Aorta (tissue), 5 donors: ENCODE measurements around the gene ACP3. TPM values are rescaled to one million over a fixed set of nuclear protein-coding genes. Genes with fewer than 3 reads are reported as not detected.

ENCODE experiments used
- ATAC-seq: fragments of 200-7000 bp; cut with Tn5 transposase; one replicate; pipeline ENCODE4 v1.9.1; 2022; ENCODE audit warnings: moderate library complexity; ENCODE audit not compliant: low FRiP score
- DNase-seq, 2 donors: peaks; one replicate each; pipeline ENCODE4 v3.0.0-alpha.2; 2020
- H3K27ac ChIP-seq, 2 donors: one replicate each; pipeline ENCODE4 v1.5.1; 2013; ENCODE audit warnings: low read length in 2 of 2, mild to moderate bottlenecking in 2 of 2, moderate library complexity in 2 of 2, control low read depth in 1 of 2, inconsistent platforms in 1 of 2, low read depth in 1 of 2
- H3K27me3 ChIP-seq, 2 donors: one replicate each; pipeline ENCODE4 v1.6.1; 2013; ENCODE audit warnings: control low read depth in 1 of 2, low read length in 1 of 2, mild to moderate bottlenecking in 1 of 2, moderate library complexity in 1 of 2; ENCODE audit not compliant: insufficient read depth in 2 of 2, control insufficient read depth in 1 of 2
- H3K36me3 ChIP-seq, 2 donors: one replicate each; pipeline ENCODE4 v1.6.1; 2013; ENCODE audit warnings: control low read depth in 1 of 2, low read length in 1 of 2, mild to moderate bottlenecking in 1 of 2; ENCODE audit not compliant: insufficient read depth in 2 of 2, control insufficient read depth in 1 of 2
- H3K4me1 ChIP-seq, 2 donors: one replicate each; pipeline ENCODE4 v1.6.1; 2013; ENCODE audit warnings: low read length in 2 of 2, control low read depth in 1 of 2, mild to moderate bottlenecking in 1 of 2, moderate library complexity in 1 of 2; ENCODE audit not compliant: insufficient read depth in 2 of 2, control insufficient read depth in 1 of 2
- H3K4me3 ChIP-seq, 2 donors: one replicate each; pipeline ENCODE4 v1.5.1; 2013; ENCODE audit warnings: low read length in 2 of 2, control low read depth in 1 of 2, mild to moderate bottlenecking in 1 of 2
- H3K9me3 ChIP-seq: one replicate; pipeline ENCODE4 v1.6.1; 2013; ENCODE audit warnings: mild to moderate bottlenecking, low read length; ENCODE audit not compliant: control insufficient read depth
- WGBS, 2 donors: extraction: QIAGEN DNeasy Blood & Tissue Kit; methylation state at CpG; one replicate each; pipeline ENCODE4 v1.1.7; 2013; 5-methylcytosine and 5-hydroxymethylcytosine counted together
- intact Hi-C, 2 donors: fragments of 100-400 bp; cut with DNase I; formaldehyde crosslinking; loops; one replicate each; pipeline versions ENCODE4 v1.14.2 to v1.15.0; 2022
- long read RNA-seq, 2 donors: library from polyadenylated mRNA; unstranded; transcript quantifications; one replicate each; pipeline ENCODE4 v2.0.0, GENCODE V29; 2020 to 2021
- polyA plus RNA-seq, 2 donors: library from polyadenylated mRNA; stranded (reverse); fragments of 200-250 nt; gene quantifications; one replicate each; pipeline ENCODE4 v1.2.3, GENCODE V29; 2013
- total RNA-seq, 2 donors: library from RNA; stranded (reverse); fragmentation: NEBNext Ultra II Directional; extraction: Animal tissue kit (Norgen Biotek cat#: 25700); gene quantifications; one replicate each; pipeline ENCODE4 v1.2.1, GENCODE V29; 2021
- donor health status: healthy with polysubstance abuse.
- donor health status: Bipolar disorder and iron deficiency.
- donor health status: DM: no; HTN: no; CAD: no.
- donor health status: DM: no; HTN: no; CAD: no.
- donor health status: DM: yes; HTN: yes; CAD: no.

Gene ACP3, protein sequence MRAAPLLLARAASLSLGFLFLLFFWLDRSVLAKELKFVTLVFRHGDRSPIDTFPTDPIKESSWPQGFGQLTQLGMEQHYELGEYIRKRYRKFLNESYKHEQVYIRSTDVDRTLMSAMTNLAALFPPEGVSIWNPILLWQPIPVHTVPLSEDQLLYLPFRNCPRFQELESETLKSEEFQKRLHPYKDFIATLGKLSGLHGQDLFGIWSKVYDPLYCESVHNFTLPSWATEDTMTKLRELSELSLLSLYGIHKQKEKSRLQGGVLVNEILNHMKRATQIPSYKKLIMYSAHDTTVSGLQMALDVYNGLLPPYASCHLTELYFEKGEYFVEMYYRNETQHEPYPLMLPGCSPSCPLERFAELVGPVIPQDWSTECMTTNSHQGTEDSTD
- total RNA-seq (1 to 10 TPM; 1.2 to 4.2 TPM), polyA plus RNA-seq (under 1 TPM in 1 of 2 donors, not detected in 1; 0.63 TPM)
- long read RNA-seq, donor 1, partial matches to known transcripts = 0 of 1 reads
- long read RNA-seq, donor 1, other reads (novel, unspliced or antisense) = 0 of 1 reads
- long read RNA-seq, donor 2, partial matches to known transcripts = 0 of 2 reads
- long read RNA-seq, donor 2, other reads (novel, unspliced or antisense) = 1 of 2 reads

DNA sequence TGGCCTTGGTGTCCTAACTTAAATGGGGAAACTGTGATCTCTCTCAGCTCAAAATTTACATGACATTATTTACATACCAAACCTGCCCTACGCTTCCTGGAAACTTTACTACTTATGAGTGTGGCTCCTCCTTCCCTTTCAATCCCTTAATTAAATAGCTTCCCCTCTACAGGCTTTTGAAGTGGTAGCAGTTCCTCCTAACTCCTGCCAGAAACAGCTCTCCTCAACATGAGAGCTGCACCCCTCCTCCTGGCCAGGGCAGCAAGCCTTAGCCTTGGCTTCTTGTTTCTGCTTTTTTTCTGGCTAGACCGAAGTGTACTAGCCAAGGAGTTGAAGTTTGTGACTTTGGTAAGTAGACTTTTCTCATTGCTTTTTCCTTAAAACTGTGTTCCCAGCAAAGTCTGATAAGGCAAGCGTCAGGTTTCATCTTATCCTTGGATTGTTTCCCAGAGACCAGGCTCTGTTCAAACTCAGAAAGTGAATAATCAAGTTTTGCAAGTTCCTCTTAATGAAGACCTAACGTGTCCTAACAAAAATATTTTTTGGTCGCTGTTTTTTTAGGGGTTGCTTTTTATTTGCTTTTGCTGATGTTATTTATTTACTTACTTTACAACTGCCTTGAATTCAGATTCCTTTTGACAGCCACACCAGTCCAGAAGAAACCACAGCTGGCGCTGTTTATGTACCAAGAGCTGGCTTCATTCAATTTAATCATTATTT is at the start of gene ACP3:
TSS of gene ACP3 (plus strand) at position 179 of the 720 bp plus-strand sequence. CDS start at position 229, 50 bp downstream.
- H3K4me3 ChIP-seq = no peak within 1 kb of the TSS
- 6% methylated on average over 6 of the region's 6 CpGs for WGBS, 2 donors

GRCh38 chr3:132268956-132269355 is 48.3 kb upstream of the ACP3 start:
- 66 to 73% methylated on average over 2 of the region's 2 CpGs for WGBS, 2 donors
- intact Hi-C loops = no loop called here
- Histone ChIP-seq H3K4me1 (no peaks in the 10 kb centered on the region), H3K27ac (no peak overlapping the region), H3K36me3 (no peaks in the 10 kb centered on the region), H3K4me3 (no peak overlapping the region), H3K9me3 (no peaks in the 10 kb centered on the region), H3K27me3 (no peaks in the 10 kb centered on the region)
- no peak for ATAC-seq
- no peak for DNase-seq

More for the DNA sequence above, at the start of gene ACP3:
- no peaks in the 10 kb centered on the region for H3K4me1 ChIP-seq
- H3K36me3 ChIP-seq = no peaks in the 10 kb centered on the region
- no peaks in the 10 kb centered on the region for H3K27me3 ChIP-seq
- H3K9me3 ChIP-seq = no peaks in the 10 kb centered on the region
- peak; percentile 90 for ATAC-seq
- peak in 1 of 2 donors; percentile 76 for DNase-seq
- peak within 1 kb of the TSS in 1 of 2 donors; percentile 57 for H3K27ac ChIP-seq
- intact Hi-C loops = no loop called here

DNA sequence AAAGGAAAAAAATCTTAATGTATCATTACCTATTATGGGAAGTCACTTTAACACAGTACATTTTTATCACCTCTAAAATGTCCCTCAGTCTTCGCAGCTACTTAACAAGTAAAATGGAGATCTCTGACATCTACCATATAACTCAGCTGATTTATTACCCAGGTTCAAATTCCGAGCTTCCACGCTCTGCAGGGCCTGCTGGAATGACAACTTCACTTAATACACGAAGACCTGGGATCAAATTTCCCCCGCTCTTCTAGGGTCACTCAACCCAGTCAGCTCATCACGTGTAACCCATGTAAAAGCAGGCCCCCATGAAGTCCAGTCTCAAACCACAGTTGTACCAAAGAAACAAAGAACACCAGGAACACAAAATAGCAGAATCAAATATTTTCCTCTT is 44.2 kb upstream of the ACP3 start:
- H3K4me3 ChIP-seq = no peak overlapping the region
- DNase-seq (no peak), ATAC-seq (no peak)
- intact Hi-C loops = no loop called here
- no peaks in the 10 kb centered on the region for H3K36me3 ChIP-seq
- WGBS, 2 donors = 28 to 42% methylated on average over 6 of the region's 6 CpGs
- H3K27me3 ChIP-seq = no peaks in the 10 kb centered on the region
- no peaks in the 10 kb centered on the region for H3K4me1 ChIP-seq
- no peak overlapping the region for H3K27ac ChIP-seq
- H3K9me3 ChIP-seq = peaks cover 6% of the 10 kb centered on the region

DNA sequence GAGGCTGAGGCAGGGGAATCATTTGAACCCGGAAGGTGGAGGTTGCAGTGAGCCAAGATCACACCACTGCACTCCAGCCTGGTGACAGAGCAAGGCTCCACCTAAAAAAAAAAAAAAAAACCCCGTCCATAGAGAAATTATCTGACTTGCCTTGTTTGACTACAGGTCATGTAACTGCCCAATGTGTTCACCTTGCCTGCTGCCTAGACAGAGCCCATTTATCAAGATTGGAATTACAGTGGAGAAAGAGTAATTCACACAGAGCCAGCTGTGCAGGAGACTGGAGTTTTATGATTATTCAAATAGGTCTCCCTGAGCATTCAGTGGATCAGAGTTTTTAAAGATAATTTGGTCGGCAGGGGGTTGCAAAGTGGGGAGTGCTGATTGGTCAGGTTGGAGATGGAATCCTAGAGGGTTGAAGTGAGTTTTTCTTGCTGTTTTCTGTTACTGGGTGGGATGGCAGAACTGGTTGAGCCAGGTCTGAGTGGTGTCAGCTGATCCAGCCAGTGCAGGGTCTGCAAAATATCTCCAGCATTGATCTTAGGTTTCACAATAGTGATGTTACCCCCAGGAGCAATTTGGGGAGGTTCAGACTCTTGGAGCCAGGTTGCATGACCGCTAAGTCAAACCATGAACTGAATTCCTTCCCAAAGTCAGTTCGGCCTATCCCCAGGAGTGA is 40.8 kb upstream of the ACP3 start:
- Histone ChIP-seq H3K4me3 (no peak overlapping the region), H3K27me3 (no peaks in the 10 kb centered on the region), H3K36me3 (no peaks in the 10 kb centered on the region), H3K9me3 (peaks cover 6% of the 10 kb centered on the region), H3K27ac (no peak overlapping the region), H3K4me1 (no peaks in the 10 kb centered on the region)
- WGBS, 2 donors = 88 to 91% methylated on average over 5 of the region's 5 CpGs
- no peak for DNase-seq
- intact Hi-C loops = no loop called here
- no peak for ATAC-seq

DNA sequence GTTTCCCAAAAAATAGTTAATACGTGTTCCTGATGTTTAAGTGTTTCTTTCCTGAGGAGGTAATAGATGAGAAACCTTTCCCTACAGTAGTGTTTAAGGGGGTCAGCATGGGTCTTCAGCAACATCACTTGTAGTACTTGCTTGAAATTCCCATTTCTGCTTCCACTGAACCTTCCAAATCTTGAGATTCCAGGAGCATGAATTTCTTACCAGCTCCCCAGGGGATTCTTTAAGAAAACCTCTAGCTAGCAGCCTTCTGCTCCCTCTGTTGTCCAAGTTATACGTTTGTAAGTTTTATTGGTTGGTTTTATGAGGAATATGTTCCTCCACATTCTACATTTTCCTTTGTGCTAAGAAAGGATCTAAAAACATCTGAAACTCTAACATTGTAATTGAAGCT is 38.2 kb upstream of the ACP3 start:
- DNase-seq = no peak
- no peak for ATAC-seq
- no peaks in the 10 kb centered on the region for H3K27me3 ChIP-seq
- H3K4me1 ChIP-seq = no peaks in the 10 kb centered on the region
- H3K27ac ChIP-seq = no peak overlapping the region
- intact Hi-C loops = no loop called here
- no peaks in the 10 kb centered on the region for H3K36me3 ChIP-seq
- WGBS, 2 donors = 48 to 54% methylated on average over 2 of the region's 2 CpGs
- H3K9me3 ChIP-seq = peaks cover 6% of the 10 kb centered on the region
- no peak overlapping the region for H3K4me3 ChIP-seq

DNA sequence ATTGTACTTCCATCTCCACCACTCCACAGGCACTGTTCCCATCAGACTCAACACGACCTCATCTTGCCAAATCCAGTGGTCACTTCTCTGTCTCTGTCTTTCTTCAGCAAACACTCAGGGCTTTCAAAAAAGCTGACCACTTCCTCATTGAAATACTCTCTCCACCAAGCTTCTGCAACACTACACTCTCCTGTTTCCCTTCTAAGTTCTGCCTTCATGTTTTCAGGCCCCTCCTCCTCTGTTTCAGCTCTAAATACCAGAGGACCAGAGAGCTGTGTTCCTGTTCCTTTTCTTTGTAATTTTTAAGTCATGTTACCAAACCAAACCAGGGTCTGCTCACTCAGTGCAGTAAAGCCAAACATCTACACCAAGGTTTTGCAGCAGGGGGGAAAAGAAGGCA is 33.8 kb upstream of the ACP3 start:
- 10 to 17% methylated on average over 1 of the region's 1 CpG for WGBS, 2 donors
- H3K4me1 ChIP-seq = no peaks in the 10 kb centered on the region
- DNase-seq (no peak), ATAC-seq (no peak)
- peaks cover 4% of the 10 kb centered on the region for H3K9me3 ChIP-seq
- H3K36me3 ChIP-seq = no peaks in the 10 kb centered on the region
- H3K27ac ChIP-seq = no peak overlapping the region
- H3K4me3 ChIP-seq = no peak overlapping the region
- intact Hi-C loops = no loop called here
- no peaks in the 10 kb centered on the region for H3K27me3 ChIP-seq

DNA sequence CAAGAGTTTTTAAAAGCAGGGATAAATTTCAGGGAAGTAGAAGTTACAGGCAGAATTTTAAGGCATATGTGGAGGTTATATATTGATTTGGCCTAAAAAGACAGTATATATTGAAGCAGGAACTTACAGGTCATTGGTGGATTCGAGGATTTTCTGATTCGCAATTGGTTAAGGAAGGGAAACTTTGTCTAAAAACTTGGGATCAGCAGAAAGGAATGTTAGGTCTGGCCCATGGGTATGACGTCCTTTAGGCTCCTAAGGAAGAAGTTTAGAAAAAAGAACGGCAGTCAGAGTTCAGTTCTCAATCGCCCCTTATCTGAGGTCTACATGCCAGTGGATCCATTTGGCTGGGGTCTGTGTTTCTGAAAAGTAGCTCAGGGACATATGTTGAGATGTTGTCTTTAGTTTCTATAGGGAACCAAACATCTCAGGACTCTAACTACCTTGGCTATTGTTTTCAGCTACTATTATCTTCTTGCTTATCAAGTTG is 33.2 kb upstream of the ACP3 start:
- 28 to 32% methylated on average over 5 of the region's 5 CpGs for WGBS, 2 donors
- Histone ChIP-seq H3K4me3 (no peak overlapping the region), H3K4me1 (no peaks in the 10 kb centered on the region), H3K27ac (no peak overlapping the region), H3K27me3 (no peaks in the 10 kb centered on the region), H3K9me3 (peaks cover 4% of the 10 kb centered on the region), H3K36me3 (no peaks in the 10 kb centered on the region)
- intact Hi-C loops = no loop called here
- ATAC-seq = no peak
- no peak for DNase-seq

GRCh38 chr3:132284781-132285619 is 32.2 kb upstream of the ACP3 start:
- intact Hi-C loops = no loop called here
- peak in 1 of 2 donors; percentile 54 for DNase-seq
- no peak overlapping the region for H3K27ac ChIP-seq
- H3K4me1 ChIP-seq = no peaks in the 10 kb centered on the region
- no peaks in the 10 kb centered on the region for H3K27me3 ChIP-seq
- no peaks in the 10 kb centered on the region for H3K36me3 ChIP-seq
- no peak for ATAC-seq
- H3K4me3 ChIP-seq = no peak overlapping the region
- WGBS, 2 donors = 87 to 90% methylated on average over 32 of the region's 32 CpGs
- H3K9me3 ChIP-seq = peaks cover 4% of the 10 kb centered on the region
